IPS DF 6.9 (cell line): ENCODE data around the gene PDE7B.
"Not testable (repeated sequence)": the region's sequence is repeated elsewhere in the genome, so short reads cannot be mapped to it uniquely, and the experiment has no call there.

Experiments
- DNase-seq: peaks from one replicate; pipeline ENCODE4 v3.0.0-alpha.2; 2013; ENCODE audit warnings: low read depth, low spot score
- H3K27ac ChIP-seq: one replicate; pipeline ENCODE4 v1.5.1; 2013; ENCODE audit warnings: low read length, control low read depth
- H3K27me3 ChIP-seq: 2 replicates; pipeline ENCODE4 v1.6.1; 2013; ENCODE audit warnings: mild to moderate bottlenecking, low read length; ENCODE audit not compliant: control insufficient read depth, insufficient read depth
- H3K36me3 ChIP-seq: 2 replicates; pipeline ENCODE4 v1.6.1; 2013; ENCODE audit warnings: low read length; ENCODE audit not compliant: control insufficient read depth, insufficient read depth
- H3K4me1 ChIP-seq: 2 replicates; pipeline ENCODE4 v1.6.1; 2013; ENCODE audit warnings: low read length; ENCODE audit not compliant: control insufficient read depth, insufficient read depth
- H3K4me3 ChIP-seq: 2 replicates; pipeline ENCODE4 v1.5.1; 2013; ENCODE audit warnings: mild to moderate bottlenecking, low read length
- H3K9me3 ChIP-seq: 2 replicates; pipeline ENCODE4 v1.6.1; 2013; ENCODE audit warnings: low read length, inconsistent platforms; ENCODE audit not compliant: control insufficient read depth, insufficient read depth
- WGBS: extraction: QIAGEN DNeasy Blood & Tissue Kit; methylation state at CpG from one replicate; pipeline ENCODE4 v1.1.7; 2013; ENCODE audit warnings: mixed read lengths, missing lambda C conversion rate; ENCODE audit not compliant: insufficient read length, insufficient coverage; 5-methylcytosine and 5-hydroxymethylcytosine counted together

PDE7B gene

GRCh38 chr6:136213012-136213539 lies 361.6 kb downstream of the PDE7B start:
- no CpG with 5 or more reads among the region's 5 CpGs for WGBS
- DNase-seq = no peak
- no peak overlapping the region for H3K4me3 ChIP-seq

DNA sequence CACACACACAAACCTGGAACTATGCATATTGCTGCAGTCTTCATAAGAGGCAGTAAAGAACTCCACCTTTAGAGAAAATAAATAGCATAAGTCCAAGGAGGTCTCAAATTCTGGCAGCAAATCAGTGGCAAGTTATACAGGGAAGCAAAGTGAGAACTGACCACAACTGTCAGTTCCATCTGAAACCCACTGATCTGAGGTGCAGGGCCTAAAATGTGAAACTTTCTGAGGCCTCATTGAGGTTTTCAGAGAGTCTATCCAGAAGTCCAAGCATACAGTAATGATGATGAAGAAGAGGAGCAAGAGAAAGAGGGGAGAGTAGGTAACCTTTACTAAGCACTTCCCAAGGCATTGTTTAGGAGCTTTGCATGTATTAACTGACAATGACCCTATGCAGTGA lies 362.4 kb downstream of the PDE7B start:
- H3K4me1 ChIP-seq = no peaks in the 10 kb centered on the region
- H3K9me3 ChIP-seq = no peaks in the 10 kb centered on the region
- no peaks in the 10 kb centered on the region for H3K36me3 ChIP-seq
- no peak for DNase-seq
- H3K27me3 ChIP-seq = no peaks in the 10 kb centered on the region
- H3K27ac ChIP-seq = no peak overlapping the region
- H3K4me3 ChIP-seq = no peak overlapping the region

More at GRCh38 chr6:136213012-136213539, 361.6 kb downstream of the PDE7B start:
- Histone ChIP-seq H3K36me3 (no peaks in the 10 kb centered on the region), H3K27me3 (no peaks in the 10 kb centered on the region), H3K4me1 (no peaks in the 10 kb centered on the region), H3K27ac (no peak overlapping the region), H3K9me3 (no peaks in the 10 kb centered on the region)

DNA sequence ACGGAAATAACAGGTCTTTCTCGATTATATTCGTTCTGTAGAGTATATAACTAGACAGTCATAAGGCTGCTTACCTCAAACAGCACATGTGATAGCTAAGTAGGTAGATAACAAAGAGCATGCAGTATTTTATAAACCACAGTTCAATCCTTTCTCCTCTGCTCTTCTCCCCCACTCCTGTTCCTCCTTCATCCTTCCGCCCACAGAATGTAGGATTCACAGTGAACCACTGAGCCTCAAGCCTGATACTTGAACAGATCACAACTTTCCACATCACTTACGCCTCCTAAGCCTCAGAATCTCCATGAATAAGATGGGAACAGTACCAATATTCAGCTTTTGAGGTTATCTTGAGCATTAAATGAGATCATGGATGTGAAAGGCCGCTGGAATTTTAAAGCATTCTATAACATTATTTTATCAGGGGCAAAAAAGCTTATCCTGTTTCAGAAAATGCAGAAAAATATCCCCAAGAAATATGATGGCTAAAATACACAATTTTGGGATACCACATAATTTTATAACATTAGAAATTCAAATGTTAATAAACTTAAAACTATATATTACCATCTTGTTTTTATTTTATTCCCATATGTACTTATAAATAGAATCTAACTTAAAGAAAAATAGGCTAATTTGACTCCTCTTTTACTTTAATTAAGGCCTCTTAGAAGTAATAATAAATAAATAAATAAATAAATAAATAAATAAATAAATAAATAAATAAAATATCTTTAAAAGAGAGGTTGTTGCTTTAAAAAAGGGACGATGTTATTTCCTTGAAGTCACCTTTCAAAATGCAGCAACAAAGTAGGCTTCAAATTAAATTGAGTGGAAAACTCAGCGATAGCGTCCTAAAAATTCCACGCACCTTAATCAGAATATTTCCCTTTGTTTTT lies 365.3 kb downstream of the PDE7B start:
- H3K4me3 ChIP-seq = no peak overlapping the region
- H3K27ac ChIP-seq = no peak overlapping the region
- H3K36me3 ChIP-seq = no peaks in the 10 kb centered on the region
- no peaks in the 10 kb centered on the region for H3K9me3 ChIP-seq
- WGBS = no CpG with 5 or more reads among the region's 10 CpGs
- no peaks in the 10 kb centered on the region for H3K27me3 ChIP-seq
- no peaks in the 10 kb centered on the region for H3K4me1 ChIP-seq
- DNase-seq = no peak

- not testable (repeated sequence) for H3K4me1 ChIP-seq, H3K36me3 ChIP-seq, H3K27ac ChIP-seq, H3K27me3 ChIP-seq, H3K9me3 ChIP-seq, DNase-seq, H3K4me3 ChIP-seq
- no CpG with 5 or more reads among the region's 4 CpGs for WGBS
Observed at GRCh38 chr6:136224974-136225373, 373.5 kb downstream of the PDE7B start.

- no peaks in the 10 kb centered on the region for H3K27me3 ChIP-seq
- no peaks in the 10 kb centered on the region for H3K36me3 ChIP-seq
- H3K9me3 ChIP-seq = no peaks in the 10 kb centered on the region
- no peaks in the 10 kb centered on the region for H3K4me1 ChIP-seq
- no peak for DNase-seq
- no peak overlapping the region for H3K4me3 ChIP-seq
- WGBS = no CpG with 5 or more reads among the region's 5 CpGs
- H3K27ac ChIP-seq = no peak overlapping the region
Observed at GRCh38 chr6:136225496-136225895, 374.0 kb downstream of the PDE7B start.

- no peaks in the 10 kb centered on the region for H3K4me1 ChIP-seq
- DNase-seq = no peak
- WGBS = no CpG with 5 or more reads among the region's 12 CpGs
- no peaks in the 10 kb centered on the region for H3K36me3 ChIP-seq
- H3K4me3 ChIP-seq = no peak overlapping the region
- H3K9me3 ChIP-seq = no peaks in the 10 kb centered on the region
- H3K27me3 ChIP-seq = no peaks in the 10 kb centered on the region
- H3K27ac ChIP-seq = no peak overlapping the region
Observed at GRCh38 chr6:136226027-136226673, 374.6 kb downstream of the PDE7B start.

- no peaks in the 10 kb centered on the region for H3K9me3 ChIP-seq
- no peak overlapping the region for H3K27ac ChIP-seq
- no peak overlapping the region for H3K4me3 ChIP-seq
- no peaks in the 10 kb centered on the region for H3K36me3 ChIP-seq
- H3K27me3 ChIP-seq = no peaks in the 10 kb centered on the region
- no peaks in the 10 kb centered on the region for H3K4me1 ChIP-seq
- no CpG with 5 or more reads among the region's 4 CpGs for WGBS
- DNase-seq = no peak
Observed at GRCh38 chr6:136226674-136227377, 375.3 kb downstream of the PDE7B start.

GRCh38 chr6:136228814-136229213 lies 377.3 kb downstream of the PDE7B start:
- H3K9me3 ChIP-seq = no peaks in the 10 kb centered on the region

DNA sequence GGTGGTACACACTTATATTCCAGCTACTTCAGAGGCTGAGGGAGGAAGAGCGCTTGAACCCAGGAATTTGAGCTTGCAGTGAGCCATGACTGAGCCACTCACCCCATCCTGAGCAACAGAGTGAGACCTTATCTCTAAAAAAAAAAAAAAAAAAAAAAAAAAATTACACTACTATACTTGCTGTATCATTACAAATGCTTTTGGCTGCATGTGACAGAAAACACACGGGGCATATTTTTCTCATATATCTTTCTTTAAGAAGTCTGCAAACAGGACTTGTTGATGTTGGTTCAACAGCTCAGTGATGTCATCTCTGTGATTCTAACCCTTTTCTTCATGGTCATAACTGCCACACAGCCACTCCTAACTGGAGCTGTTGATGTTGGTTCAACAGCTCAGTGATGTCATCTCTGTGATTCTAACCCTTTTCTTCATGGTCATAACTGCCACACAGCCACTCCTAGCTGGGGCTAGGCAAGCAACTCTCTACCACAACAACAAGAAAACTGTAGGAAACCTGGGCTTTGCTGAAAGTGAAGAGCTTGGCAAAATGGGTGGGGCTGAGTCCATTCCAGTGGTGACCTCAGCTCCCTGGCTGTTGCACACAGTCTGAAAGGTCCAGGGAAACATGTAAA lies 378.8 kb downstream of the PDE7B start:
- no peaks in the 10 kb centered on the region for H3K4me1 ChIP-seq
- no CpG with 5 or more reads among the region's 2 CpGs for WGBS
- no peaks in the 10 kb centered on the region for H3K36me3 ChIP-seq
- no peaks in the 10 kb centered on the region for H3K9me3 ChIP-seq
- no peak overlapping the region for H3K4me3 ChIP-seq
- DNase-seq = no peak
- no peak overlapping the region for H3K27ac ChIP-seq
- no peaks in the 10 kb centered on the region for H3K27me3 ChIP-seq

More at GRCh38 chr6:136228814-136229213, 377.3 kb downstream of the PDE7B start:
- no peaks in the 10 kb centered on the region for H3K4me1 ChIP-seq
- no peaks in the 10 kb centered on the region for H3K27me3 ChIP-seq
- no peak overlapping the region for H3K4me3 ChIP-seq
- H3K36me3 ChIP-seq = no peaks in the 10 kb centered on the region
- no CpG with 5 or more reads among the region's 2 CpGs for WGBS
- H3K27ac ChIP-seq = no peak overlapping the region
- no peak for DNase-seq

GRCh38 chr6:136232701-136233100 lies 381.2 kb downstream of the PDE7B start:
- Histone ChIP-seq H3K27me3 (no peaks in the 10 kb centered on the region), H3K9me3 (no peaks in the 10 kb centered on the region), H3K36me3 (no peaks in the 10 kb centered on the region), H3K4me1 (no peaks in the 10 kb centered on the region), H3K27ac (no peak overlapping the region), H3K4me3 (no peak overlapping the region)
- no peak for DNase-seq
- WGBS = no CpG with 5 or more reads among the region's 1 CpG
